ENCODE measurements around the gene SELPLG.
"Not testable (repeated sequence)": the region's sequence is repeated elsewhere in the genome, so short reads cannot be mapped to it uniquely, and the experiment has no call there.

SELPLG gene

GRCh38 chr12:108655812-108656175 lies 22.1 kb upstream of the SELPLG start:
- not testable (repeated sequence) for DNase-seq (ENCODE audit: low read depth in 2 of 2)

GRCh38 chr12:108654622-108655021 lies 20.9 kb upstream of the SELPLG start:
- not testable (repeated sequence) for DNase-seq (ENCODE audit: low read depth in 2 of 2)

- DNase-seq (ENCODE audit: low read depth in 2 of 2): no peak
Observed at GRCh38 chr12:108653922-108654321, 20.2 kb upstream of the SELPLG start.

DNA sequence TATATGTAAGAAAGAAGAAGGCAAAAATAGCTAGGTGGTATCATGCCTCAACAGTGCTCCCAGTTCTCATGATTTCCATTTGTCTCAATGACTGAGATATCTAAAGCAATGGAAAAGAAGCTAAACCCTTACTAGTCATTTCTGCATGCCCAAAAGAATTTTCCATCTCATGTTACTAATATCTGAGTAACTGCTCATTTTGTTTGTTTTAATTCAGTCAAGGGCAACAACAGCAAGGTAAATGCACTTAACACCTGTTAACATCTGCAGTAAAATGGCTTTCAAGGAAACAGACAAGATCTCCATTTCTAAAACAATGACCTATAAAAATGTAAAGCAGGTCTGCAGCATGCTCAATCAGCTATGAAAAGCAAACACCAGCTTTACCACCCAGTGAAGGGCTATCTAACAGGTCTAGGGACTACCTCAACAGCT lies 19.4 kb upstream of the SELPLG start:
- DNase-seq (ENCODE audit: low read depth in 2 of 2): no peak

- DNase-seq (ENCODE audit: low read depth in 2 of 2): no peak
Observed at GRCh38 chr12:108650083-108650482, 16.4 kb upstream of the SELPLG start.

DNA sequence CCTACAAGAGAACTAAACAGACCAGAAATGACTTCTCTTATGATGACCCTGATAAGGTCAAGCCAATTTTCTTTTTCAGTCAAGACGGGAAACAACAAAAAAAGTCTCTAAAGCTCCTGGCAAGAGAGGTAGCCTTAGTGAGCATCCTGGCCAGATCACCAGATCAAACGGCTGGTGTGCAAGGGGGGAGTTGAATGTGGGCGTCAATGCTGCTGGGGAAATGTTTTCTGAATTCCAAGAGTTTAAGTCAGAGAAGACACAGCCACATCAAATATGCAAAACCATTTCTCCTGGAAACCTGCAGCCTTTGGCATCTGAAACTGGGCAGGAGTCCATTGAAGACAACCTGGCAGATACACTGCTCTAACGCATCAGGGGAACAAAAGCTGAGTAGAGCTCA lies 16.0 kb upstream of the SELPLG start:
- DNase-seq (ENCODE audit: low read depth in 2 of 2): no peak

DNA sequence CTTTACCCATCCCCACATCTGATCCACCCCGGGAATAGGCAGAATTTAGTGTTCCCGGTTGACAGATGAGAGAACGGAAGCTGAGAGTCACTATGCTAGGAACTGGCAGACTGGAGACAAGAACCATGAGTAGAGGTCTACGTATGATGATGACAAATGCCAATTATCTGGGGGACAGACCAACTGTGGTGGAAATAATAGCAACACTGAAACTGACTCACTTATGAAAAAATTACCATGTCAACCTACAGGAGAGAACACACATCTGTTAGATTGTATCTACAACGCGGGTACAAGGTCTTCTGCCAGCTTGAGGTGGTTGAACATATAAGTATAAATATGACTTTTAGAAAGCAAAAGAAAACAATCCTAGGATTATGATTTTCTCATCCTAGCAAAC lies 15.4 kb upstream of the SELPLG start:
- DNase-seq (ENCODE audit: low read depth in 2 of 2): no peak

GRCh38 chr12:108648371-108648770 lies 14.7 kb upstream of the SELPLG start:
- DNase-seq (ENCODE audit: low read depth in 2 of 2): no peak

DNA sequence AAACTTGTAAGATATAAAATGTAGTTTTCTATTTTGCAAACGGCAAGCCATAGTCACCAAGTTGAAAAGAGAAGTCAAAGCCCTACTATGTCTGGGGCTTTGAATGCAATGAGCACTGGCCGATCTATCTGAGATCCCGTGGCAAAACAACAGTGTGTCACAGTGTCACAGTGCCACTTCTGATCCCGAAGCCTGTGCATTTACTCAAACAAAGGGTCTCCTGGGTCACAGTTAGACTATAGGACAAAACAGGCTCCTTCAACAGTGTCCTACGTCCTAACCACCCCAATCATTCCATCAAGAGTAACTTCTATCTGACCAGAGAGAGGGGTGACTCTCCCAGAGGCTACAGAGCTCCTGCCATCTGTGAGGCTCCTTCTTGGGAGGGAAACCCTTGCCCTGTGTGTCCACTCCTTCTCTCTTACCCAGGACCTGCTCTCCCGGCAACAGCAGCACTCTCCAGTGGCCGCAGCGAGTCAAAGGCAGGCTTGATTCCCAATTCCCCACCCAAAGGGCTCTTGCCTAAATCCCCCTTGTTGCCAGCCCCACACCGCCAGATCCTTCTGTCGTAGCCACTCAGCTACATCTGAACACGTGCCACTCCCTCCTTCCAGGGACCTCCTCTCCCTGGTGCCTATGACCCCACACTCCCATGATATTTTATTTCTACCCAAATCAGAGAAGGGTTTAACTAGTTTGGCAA lies 14.0 kb upstream of the SELPLG start:
- DNase-seq (ENCODE audit: low read depth in 2 of 2): no peak

GRCh38 chr12:108646600-108647579 lies 13.2 kb upstream of the SELPLG start:
- no peak for DNase-seq (ENCODE audit: low read depth in 2 of 2)

GRCh38 chr12:108645686-108646599 lies 12.2 kb upstream of the SELPLG start:
- no peak for DNase-seq (ENCODE audit: low read depth in 2 of 2)

GRCh38 chr12:108644811-108645120 lies 11.1 kb upstream of the SELPLG start:
- no peak for DNase-seq (ENCODE audit: low read depth in 2 of 2)

DNA sequence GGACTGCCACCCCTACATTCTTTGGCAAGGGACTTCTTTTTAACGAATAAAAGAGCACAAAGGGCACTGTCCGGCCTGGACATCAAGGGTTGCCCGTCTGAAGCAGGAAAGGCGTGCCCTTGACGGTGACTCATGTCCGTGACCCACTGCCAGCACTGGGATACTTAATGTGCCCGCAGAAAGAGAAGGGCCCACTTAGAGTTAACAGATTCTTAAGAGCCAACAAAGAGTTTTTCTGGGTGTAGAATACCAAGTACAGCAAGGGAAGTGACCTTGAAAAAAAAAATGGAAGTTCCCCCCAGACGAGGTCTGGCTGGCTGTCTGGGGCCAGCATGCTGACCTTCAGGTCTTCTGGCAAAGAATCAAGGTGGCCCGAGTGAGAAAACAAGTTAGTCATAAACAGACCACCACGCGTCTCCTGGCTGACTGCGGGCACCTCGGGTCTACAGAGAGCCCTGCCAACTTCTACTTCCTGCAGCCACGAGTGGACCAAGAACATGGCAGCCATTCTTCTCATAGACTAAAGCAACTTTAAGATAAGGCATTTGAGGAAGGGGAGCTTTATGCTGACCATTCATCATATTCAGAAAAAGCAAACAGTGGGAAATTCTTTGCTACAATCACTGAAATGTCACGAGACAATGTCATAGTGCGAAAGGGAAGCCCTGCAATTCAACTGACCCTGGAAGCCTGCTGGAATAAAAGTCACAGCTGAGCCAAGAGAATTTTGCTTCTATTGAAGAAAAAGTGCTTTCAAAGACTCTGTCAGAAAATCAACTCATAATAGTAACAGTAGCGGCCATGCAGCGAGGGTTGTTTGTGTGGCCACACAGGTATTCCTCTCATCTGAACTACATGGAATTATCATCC lies 10.5 kb upstream of the SELPLG start:
- DNase-seq (ENCODE audit: low read depth in 2 of 2): no peak

- no peak for DNase-seq (ENCODE audit: low read depth in 2 of 2)
Observed at GRCh38 chr12:108642899-108643654, 9.4 kb upstream of the SELPLG start.

DNA sequence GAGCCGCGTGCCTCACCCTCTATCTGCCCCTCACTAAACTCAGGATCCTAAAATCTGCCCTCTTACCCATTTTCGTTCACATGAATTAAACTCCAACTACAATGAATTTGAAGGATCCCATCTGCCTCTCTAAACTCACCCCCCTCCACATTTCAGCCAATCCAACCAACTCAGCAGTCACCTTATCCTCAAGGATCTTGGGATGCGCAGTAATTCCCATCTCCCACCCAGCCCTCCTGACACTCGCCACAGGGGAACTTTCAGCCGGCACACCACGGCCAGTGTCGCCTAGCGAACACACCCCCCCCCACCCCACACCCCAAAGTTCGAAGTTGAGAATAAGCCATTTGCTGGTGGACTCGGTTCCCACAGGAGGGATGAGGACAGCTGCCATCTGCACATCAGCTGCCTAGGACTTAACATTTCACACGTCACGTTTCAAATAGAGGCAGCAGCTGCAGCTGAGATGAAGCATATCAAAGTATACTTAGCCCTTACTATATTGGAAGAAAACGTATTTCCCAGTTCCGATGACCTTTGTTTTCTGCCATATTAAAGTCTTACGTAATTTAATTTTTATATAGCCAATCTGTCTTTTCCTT lies 8.7 kb upstream of the SELPLG start:
- DNase-seq (ENCODE audit: low read depth in 2 of 2): no peak

DNA sequence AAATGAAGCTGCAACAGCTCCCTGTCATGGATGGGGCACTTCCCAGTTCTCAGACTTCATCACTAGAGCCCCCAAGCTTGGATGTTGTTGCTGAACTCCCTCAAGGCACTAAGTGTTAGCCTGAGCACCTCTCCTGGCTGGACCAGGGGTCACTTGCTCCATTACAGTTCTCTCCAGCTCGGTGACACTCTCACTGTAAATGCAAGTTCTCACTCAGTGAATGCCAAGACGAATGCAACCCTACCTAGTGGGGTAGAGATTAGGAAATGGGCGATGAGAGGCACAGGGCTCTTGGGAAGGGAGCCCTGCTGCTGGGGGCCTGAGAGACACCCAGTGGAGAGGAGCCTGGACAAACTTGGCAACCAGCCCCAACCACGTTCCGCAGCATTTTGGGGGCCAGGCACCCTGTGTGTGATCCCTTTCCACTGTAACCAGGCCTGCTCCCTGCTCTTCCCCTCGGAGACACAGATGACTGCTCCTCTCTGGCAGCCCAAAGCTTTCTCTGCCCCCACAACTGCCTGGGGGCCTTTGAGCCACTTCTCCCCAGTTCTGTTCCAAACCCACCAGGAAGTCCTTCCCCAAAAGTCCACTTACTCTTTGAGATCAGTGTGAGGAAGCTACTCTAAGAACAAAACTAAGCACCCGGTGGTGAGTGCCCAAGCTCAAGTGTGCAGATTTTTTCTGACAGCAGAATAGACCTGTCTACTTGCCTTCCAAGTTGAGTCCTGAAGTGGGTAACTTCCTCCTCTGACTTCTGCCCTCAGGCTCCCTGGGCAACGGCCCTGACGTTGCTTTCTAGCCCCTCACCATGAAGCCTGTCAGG lies 8.0 kb upstream of the SELPLG start:
- DNase-seq (ENCODE audit: low read depth in 2 of 2): no peak

GRCh38 chr12:108640802-108641445 lies 7.2 kb upstream of the SELPLG start:
- DNase-seq (ENCODE audit: low read depth in 2 of 2): no peak

GRCh38 chr12:108638997-108639822 lies 5.5 kb upstream of the SELPLG start:
- no peak for DNase-seq (ENCODE audit: low read depth in 2 of 2)

Data from stimulated activated CD8-positive, alpha-beta memory T cell treated with anti-CD3 and anti-CD28 coated beads, Interleukin-15, amount 100 ng/mL, for 4 hours (primary cell).